HG03039 (cell line): ENCODE measurements around the gene ZER1.

Experiments used
- ATAC-seq: cut with Tn5 transposase; IDR thresholded peaks from one replicate; pipeline ENCODE4 v1.9.1; 2021; ENCODE audit warnings: mild to moderate bottlenecking, moderate library complexity; ENCODE audit not compliant: unreplicated experiment

Gene ZER1

DNA sequence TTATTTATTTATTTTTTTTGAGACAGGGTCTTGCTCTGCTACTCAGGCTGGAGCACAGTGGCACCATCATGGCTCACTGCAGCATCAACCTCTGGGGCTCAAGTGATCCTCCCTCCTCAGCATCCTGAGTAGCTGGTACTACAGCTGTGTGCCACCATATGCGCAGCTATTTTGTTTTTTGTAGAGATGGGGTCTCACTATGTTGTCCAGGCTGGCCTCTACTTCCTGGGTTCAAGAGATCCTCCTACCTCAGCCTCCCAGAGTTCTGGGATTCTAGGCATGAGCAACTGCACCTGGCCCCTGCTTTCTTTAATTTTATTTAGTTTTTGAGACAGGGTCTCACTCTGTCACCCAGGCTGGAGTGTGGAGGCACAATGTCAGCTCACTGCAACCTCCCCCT is 28.3 kb downstream of the ZER1 start:
- ATAC-seq, result no peak

DNA sequence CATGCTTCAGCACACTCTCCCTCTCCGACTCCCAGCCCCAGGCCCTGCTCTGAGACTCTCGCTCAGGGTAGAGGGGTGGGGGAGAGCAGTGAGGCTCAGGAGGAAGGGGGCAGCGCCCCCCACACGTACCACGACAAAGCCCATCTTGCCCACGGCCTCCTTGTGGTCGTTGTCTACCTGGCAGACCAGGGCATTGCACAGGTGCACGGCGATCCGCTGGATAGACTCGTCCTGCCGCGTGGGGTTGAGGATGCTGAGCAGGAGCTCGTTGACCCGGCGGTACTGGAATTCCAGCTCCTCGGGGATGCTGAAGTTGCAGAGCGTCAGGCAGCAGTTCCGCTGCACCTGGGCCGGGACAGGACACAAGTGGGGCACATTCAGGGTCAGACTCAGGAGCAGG is 29.3 kb downstream of the ZER1 start:
- no peak for ATAC-seq

DNA sequence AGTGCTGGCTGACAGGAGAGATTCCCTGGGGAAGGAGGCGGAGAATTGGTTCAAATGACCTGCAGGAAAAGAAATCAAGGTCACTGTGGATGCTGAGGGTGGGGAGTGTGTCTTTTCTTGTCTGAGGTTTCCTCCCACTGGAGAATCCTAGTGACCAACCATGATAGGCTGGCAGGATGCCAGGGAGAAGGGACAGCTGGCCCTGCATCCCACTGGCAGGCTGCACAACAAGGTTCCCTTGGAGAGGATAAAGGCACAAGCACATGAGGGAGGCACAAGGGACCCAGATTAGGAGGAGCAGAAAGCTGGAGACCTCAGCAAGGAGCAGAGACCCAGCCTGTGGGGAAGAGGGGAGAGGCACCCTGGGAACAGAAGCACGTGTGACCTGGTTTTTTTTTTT is 36.4 kb downstream of the ZER1 start:
- ATAC-seq, result no peak

- no peak for ATAC-seq
Measured at GRCh38 chr9:128733256-128733655, 38.5 kb downstream of the ZER1 start.

DNA sequence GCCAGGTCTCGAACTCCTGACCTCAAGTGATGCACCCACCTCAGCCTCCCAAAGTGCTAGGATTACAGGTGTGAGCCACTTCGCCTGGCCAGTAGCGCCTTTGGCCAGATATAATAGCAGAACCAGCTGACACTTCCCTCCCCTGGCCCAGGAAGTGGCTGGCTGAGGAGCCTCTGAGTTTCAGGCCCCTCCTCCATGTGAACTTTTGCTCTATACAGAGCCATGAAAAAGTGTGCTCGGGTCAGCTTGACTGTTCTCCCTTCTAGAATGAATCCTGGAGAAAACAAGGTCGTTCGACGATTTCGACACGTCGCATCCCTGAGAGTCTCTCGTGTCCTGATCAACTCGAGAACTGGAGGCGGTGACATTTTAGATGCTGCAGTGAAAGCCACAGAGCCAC is 39.2 kb downstream of the ZER1 start:
- no peak for ATAC-seq

DNA sequence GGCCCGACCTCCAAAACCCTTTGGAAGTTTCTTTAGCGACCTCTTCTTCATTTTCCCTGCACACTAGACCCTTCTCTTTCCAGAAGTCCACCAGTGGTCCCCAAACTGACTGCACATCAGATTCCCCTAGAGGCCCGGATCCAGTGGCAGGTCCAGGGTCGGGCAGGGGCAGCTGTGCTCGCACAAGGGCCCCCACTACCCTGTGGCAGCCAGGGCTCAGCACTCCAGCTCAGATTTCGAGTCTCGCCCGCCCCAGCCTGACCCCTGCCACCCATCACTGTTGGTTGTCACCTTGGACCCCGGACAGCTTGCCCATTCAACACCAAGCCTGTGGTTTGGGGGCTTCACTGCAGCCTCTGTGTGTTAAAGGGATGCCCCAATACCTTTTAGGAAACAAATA is 40.0 kb downstream of the ZER1 start:
- no peak for ATAC-seq

DNA sequence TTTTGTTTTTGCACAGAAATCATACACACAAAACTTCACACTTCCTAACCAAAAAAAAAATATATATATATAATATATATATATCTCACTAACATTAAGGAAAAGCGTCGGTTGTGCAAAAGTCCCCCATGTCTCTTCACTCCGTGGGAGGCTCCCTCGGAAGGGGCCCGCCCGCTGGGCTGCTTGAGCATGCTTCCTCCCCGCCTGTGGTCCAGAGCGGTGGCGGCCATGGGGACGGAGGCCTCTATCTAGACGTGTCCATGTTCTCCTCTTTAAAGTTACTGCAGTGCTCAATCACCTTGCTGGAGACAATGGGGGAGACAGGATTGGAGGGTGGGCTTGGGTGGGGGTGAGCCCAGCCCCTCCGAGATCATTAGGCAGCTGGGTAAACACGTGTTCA is 40.6 kb downstream of the ZER1 start:
- no peak for ATAC-seq

- no peak for ATAC-seq
Measured at GRCh38 chr9:128729766-128730517, 41.8 kb downstream of the ZER1 start.

- no peak for ATAC-seq
Measured at GRCh38 chr9:128729302-128729701, 42.4 kb downstream of the ZER1 start.

GRCh38 chr9:128728298-128728697 is 43.4 kb downstream of the ZER1 start:
- ATAC-seq, result no peak

DNA sequence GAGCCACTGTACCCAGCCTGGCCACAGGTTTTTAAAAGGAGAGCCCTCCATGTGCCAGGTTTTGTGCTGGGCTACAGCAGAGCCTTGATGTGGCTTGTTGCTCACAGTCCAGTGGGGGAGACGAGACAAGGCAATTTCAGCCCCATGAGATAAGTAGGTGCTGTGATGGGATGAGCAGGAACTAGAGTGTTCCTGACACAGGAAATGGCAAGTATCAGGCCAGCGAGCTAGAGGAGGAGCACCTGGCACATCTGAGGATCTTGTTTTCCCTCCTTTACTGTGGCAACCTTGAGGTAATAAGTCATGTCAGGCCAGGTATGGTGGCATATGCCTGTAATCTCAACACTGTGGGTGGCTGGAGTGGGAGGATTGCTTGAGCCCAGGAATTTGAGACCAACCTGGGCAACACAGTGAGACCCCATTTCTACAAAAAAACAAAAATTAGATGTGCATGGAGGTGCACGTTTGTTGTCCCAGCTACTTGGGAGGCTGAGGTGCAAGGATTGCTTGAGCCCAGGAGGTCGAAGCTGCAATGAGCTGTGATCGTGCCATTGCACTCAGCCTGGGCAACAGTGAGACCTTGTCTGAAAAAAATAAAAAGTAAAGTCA is 44.0 kb downstream of the ZER1 start:
- no peak for ATAC-seq

- ATAC-seq, result no peak
Measured at GRCh38 chr9:128724744-128725211, 46.9 kb downstream of the ZER1 start.

DNA sequence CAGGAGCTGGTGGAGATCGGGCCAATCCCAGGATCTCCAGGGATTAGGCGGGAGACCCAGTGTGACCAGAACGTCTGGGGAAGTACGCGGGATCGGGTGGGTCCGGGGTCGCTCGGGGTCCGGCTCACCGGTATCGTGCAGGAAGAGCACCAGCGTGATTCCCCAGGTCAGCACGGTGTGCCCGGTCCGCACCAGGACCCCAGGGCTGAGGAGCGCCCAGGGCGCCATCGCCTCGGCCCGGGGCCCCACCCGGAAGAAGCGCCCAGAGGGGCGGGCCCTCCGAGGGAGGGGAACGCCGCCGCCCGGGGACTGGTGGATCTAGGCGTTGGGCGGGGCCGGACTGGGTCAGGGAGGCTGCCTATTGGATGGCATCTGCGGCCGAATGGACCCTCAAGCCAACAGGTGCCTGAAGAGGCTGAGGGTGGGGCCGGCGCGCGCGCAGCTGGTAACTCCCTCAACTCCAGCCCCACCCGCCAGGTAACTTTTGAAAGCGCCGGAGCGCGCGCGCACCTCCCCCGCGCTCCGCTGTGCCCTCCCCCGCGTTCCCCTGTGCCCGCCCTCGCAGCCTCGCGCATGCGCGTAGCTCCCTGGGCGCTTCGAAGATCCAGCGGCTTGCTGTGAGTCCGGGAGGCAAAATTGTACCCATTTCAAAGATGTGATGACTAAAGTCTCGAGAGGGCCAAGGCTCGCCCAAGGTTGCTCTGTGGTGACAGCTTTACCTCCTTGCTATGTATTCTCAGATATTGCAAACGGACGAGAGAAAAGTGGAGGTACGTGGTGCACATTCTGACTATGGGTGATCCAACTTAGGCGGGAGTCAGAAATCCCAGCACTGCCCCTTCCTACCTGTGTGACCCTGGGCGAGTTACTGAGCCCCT is 47.6 kb downstream of the ZER1 start, which contains the start of gene ZDHHC12:
TSS of gene ZDHHC12 (minus strand) at position 262 of the 878 bp plus-strand sequence. CDS start at position 228, 34 bp downstream.
- ATAC-seq, result peak; percentile 94

DNA sequence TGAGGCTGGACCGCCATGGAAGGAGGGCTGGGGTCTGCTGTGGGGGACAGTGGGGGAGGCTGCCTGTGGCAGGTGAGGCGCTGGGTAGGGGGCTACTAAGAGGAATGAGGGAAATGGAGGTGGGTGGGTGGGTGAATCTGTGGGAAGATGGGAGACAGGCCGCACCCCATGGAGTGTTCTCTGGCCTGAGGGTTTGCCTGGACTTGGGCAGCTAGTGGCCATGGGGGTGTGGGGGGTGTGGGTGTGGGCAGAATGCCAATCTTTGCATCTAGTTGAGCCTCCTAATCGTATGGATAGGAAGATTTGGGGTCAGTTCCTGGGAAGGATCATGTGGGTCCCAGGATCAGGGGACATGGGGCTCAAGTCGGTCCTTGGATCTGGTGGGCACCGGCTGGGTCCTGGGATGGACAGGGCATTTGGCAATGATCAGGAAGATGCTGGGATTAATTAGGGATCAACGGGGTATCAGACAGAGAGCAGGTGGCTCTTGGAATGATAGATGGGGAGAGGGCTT is 48.3 kb downstream of the ZER1 start:
- ATAC-seq, result no peak

DNA sequence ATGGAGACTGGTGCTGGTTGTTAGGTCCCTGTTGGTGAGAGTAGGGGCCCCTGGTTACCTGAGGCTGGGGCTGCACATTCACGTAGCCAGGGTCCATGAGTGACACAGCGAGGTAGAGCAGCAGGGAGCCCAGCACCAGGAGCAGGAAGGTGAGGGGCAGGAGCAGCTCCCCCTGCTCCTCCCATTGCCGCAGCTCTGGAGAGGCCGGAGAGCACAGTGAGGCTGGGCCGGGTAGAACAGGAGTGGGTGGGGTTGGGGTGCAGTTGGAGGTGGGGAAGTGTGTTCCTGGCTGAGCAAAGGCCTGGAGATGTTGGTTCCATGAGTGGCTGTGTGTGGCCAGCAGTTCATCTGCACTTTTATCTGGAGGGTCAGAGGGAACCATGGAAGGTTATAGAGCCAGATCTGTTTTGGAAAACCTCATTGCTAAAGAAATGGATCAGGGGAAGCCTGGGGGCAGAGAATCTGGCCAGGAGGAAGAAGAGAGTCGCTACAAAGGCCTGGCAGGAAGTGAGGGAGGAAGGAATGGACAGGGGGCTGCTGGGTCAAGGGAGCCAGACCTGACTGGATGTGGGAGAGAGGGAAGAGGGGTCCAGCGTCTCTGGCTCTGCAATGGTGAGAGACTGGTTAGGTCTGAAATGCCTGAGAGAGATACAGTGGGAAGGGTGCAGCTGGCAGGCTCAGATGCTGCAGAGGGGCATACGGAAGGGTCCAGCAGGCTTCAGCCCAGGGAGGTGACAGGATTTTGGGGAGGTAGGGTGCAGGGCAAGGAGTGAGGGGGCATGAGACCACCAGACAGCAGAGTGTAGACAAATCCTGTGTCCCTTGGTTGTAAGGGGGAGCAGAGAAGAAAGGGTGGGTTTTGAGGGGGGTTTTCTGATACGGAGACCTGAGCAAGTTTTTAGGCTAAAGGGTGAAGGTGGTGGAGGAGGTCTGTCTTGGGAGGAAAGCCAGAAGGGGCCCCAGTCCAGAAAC is 49.1 kb downstream of the ZER1 start:
- no peak for ATAC-seq

DNA sequence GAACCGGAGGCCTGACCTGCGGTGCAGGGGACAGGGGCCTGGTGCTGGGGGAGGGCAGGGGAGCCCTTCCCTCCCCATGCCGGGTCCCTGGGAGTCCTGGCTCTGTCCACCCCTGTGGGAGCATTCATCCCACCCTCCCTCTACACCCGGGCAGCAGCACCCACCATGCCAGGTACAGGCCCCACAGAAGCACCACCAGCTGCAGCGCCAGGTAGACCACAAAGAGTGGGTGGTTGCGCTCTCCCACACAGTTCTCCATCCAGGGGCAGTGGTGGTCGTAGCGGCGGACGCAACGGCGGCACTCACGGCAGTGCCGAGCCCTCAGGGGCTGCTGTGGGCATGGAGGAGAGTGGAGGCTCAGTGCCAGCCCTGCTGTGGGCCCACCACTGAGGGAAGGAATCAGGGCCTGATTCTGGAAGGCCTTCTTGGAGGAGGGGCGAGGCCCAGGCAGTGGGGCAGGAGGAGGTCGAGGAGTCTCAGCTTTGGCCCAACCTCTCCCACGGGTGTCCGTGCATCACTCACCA is 50.2 kb downstream of the ZER1 start:
- no peak for ATAC-seq

DNA sequence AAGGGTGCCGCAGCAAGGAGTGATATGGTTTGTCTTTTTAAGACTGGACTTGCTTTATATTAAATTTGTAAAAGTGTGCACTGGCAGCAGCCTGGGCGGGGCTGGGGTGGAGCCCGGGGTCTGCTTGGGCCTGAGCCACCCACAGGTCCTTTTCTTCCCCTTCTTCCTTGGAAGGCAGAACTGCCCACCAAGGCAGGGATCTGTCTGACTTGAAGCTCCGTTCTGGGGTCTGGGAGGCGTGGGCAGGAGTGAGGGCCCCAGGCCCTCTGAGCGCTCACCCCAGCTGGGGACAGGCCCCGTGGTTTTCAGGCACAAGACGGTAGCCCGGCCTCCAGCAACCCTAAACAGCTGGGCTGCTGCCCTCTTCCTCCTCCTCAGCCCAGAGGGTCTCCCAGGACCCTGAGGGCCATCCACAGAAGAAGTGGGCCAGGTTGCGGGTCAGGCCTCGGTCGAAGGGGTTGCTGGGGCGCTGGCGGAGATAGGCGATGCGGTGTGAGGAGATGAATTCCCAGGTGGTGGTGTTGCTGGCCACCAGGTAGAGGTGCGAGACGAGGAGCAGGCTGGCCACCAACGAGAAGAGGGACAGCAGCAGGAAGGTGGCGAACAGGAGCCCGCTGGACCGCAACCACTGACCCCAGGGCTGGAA is 50.8 kb downstream of the ZER1 start:
- no peak for ATAC-seq

DNA sequence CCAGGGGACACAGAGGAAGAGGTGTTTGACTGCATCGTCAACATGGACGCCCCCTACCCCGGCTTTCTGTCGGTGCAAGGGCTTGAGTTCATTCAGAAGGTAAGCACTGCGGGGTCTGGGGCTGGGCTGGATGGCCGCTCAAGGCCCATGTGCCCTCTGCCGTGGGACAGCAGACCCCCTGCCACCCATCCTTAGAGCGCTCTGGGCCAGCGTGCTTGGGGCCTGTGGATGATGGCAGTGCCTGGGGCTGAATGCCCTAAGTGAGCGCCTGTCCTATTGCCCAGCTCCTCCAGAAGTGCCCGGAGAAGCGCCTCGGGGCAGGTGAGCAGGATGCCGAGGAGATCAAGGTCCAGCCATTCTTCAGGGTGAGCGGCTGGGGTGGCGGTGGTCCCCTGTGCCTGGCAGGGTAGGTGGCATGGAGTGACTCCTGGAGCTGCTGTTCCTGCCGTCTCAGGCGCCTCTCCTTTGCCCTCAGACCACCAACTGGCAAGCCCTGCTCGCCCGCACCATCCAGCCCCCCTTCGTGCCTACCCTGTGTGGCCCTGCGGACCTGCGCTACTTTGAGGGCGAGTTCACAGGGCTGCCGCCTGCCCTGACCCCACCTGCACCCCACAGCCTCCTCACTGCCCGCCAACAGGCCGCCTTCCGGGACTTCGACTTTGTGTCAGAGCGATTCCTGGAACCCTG is 51.7 kb downstream of the ZER1 start:
- ATAC-seq, result no peak

DNA sequence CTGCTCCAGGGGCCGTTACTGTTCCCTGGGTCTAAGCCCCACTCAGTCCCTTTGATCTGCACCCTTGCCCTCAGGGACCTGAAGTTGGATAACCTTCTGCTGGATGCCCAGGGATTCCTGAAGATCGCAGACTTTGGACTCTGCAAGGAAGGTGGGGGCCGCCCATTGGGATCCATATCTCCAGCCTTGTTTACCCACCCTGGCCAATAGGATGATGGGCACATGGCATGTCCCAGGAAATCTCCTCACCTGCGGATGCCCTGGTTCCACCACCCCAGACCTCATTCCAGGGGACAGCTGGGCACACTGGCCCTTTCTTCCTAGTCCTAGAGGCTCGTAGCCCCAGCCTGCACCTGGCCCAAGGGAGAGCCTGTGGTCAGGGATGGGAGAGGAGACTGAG is 53.3 kb downstream of the ZER1 start:
- ATAC-seq, result no peak
